Inflammatory macrophage (primary cell): Measurements from ENCODE around the gene ZACN.

ENCODE experiments used
- DNase-seq, 2 donors: peaks; one replicate each; pipeline ENCODE4 v3.0.0-alpha.2; 2020 to 2022

ZACN gene

DNA sequence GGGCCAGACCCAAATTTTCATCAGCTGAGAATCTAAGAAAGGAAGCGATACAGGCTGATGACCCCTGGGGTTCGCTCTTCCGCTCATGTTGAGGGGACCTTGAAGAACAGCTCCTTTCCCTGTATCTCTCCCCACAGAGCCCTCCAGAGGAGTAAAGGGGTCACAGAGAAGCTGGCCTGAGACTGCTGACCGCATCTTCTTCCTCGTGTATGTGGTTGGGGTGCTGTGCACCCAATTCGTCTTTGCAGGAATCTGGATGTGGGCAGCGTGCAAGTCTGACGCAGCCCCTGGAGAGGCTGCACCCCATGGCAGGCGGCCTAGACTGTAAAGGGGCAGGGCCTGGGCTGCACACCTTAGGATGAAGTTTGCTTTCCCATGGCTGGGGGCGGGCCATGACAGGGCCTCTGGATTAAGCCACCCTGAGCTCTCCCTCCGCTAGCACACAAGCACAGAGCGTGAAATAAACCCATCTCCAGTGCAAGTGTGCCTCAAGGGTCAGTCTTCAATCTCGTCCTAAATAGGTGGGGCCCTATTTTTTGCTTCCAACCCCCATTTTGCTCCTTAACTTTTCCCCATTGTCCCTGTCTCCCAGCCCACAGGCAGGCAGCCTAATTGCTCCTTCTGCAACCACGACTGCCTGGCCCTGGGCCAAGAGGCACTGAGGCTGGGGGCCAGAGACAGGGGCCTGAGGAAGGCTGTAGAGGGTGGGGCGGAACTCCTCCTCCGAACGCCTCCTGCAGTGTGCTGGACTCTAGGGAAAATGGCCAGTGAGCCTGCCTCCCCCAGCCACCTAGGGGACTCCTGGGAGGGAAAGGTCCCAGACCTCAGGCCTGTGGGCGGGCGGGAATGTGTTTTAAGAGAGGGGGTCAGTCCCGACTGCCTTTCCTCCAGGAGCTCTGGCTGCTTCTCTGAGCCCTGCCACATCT, 3.6 kb downstream of the ZACN start:
- no peak for DNase-seq

DNA sequence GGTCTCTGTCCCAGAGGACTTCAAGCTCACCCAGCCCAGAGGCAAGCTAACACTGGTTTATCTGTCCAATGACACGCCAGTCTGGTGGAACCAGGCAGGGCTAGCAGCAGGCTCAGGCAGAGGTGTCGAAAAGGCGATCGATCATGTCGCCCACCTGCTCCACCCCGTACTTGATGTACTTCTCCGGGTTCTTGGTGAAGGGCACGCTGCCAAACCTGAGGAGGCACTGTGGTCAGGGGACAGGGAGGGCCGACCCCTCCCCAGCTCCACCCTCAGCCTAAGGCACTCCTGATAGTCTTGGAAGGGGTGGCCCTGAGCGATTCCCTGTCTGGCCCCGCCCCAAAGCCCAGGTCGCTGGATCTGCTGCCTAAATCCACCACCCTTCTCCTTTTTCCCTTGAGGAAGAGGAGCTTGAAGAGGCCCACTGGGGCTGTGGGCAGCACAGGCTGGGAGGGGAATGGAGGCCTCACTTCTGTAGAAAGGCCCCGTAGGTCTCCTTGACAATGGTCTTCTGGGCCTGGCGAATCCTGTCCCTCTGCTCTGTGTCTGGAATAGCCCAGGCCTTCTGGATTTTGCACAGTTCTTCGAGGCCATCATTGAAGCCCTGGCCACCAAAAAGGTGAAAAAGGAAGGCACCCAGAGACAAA, 4.7 kb downstream of the ZACN start:
- DNase-seq, result no peak

DNA sequence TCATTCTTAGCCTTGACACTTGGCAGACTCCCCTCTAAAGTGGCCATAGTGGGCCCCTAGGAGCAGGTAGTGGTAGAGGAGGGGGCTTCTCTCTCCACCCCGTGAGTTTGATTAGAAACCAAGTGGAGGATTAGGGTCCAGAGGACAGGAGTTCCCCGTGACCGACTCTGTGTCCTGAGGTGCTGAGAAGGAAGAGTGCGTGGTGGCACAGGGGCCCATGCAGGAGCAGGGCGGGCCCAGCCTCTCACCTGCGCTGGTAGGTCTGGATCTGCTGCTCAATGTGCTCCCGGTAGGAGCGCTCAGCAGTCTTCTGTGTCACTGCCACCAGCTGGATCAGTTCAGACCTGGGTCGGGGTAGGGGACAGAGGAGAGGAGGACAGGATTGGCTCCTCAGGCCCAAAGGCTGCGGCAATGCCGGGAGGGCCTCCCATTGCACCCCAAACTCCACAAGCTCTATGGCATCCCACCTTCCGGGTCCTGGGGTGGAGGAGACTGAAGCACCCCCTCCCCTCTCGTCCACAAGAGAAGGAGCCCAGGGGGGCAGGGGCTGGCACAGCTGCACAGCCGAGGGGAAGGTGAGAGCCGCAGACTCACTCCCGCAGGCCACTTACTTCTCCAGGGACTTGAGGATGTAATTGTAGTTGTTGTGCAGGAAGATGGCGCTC, 6.2 kb downstream of the ZACN start:
- no peak for DNase-seq

DNA sequence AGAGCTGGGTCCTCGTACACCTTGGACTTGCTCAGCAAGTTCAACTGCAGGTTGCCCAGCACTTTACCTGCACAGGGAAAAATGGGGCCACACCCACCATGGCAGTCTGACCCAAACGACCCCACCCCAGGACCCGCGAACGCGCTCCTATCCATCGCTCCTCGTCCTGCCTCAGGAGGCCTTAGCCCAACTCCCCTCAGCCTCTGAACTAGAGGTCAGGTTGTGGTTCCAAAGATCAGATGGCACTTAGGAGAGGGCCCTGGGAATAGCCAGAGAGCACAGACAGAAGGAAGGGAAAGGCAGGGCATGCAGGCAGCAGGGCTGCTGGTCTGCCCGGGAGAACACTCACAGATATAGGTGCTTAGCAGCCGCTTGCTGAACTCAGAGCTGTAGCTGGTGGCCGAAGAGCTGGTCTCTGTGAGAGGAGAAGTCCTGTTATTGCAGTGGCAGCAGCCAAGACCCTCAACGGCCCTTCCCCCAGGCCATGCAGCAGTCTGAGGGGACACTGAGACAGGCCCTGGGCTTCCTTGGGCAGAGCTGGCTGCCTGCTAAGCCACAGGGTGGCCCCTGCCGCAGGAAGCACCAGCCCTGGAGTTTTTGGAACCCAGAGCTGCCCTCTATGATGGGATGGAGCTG, 6.9 kb downstream of the ZACN start:
- no peak for DNase-seq

DNA sequence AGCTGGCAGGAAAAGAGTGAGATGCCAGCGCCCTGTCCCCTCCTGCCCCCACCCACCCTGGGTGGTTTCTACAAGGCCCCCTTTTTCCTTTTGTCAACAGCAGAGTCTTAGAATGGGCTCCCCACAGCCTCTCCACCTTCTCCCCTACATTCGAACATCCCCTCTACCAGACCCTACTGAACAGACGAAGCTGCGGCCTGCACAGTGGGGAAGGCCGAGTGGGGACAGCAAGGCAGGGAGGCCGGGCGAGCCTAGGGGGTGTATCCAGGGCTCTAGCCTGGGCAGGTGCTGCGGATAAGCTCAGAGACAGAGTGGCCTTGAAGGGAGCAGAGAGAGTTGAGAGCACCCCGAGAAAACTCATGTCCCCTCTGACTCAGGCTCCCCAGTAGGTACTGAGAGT, 7.4 kb downstream of the ZACN start:
- DNase-seq, result no peak

DNA sequence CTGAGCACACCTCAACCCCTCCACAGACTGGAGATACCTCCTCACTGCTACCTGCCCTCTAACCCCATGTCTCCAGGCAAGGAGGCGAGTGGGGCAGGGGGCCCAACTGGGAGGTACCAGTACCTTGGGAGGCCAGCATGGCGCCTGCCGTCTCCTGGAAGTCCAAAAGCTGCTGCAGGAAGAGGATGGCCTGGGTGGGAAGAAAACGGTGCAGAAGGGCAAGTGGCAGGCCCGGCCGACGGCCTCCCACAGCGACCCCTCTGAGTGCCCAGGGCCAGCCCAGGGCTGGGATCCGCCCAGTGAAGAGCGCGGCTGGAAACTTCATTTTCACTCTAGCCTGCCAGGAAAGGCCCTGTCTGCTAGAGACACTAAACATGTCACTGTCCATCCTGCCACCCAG, 8.5 kb downstream of the ZACN start:
- DNase-seq, result no peak

DNA sequence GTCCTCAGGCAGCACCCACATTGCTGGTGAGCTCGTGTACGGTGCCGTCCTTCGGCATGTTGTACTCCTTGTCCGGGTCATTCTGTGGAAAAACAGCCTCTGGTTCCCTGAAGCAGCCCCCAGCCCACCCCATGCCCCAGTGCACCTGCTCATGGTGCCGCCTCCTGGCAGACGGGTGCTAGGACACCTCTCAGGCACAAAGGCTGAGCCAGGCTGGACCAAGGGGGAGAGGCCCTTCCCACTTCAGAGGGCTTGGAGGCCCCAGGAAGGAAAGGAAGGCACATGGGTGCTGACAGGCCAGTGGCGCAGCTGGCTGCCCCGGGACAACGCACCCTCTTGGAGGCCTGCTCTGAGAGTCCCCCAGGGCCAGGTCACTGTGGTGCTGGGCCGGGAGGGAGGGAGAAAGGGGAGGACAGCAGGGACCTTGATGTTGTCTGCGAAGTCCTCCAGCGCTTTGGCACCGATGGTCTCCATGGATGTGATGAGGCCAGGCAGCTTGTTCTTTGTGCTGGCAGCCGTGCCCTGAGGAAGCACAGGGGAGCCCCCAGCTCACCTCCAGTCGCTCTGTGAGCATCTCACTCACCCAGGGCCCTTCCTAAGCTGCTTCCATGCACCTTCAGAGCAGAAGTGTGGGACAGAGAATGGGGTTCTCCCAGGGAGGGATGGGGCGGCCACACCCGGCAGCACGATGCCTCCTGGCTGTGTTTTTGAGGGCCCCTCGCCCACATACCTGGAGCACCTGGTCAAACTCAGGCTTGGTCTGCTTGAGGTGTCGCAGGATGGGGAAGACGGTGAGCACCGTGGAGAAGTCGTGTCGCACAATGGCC, 9.3 kb downstream of the ZACN start:
- DNase-seq, result no peak

DNA sequence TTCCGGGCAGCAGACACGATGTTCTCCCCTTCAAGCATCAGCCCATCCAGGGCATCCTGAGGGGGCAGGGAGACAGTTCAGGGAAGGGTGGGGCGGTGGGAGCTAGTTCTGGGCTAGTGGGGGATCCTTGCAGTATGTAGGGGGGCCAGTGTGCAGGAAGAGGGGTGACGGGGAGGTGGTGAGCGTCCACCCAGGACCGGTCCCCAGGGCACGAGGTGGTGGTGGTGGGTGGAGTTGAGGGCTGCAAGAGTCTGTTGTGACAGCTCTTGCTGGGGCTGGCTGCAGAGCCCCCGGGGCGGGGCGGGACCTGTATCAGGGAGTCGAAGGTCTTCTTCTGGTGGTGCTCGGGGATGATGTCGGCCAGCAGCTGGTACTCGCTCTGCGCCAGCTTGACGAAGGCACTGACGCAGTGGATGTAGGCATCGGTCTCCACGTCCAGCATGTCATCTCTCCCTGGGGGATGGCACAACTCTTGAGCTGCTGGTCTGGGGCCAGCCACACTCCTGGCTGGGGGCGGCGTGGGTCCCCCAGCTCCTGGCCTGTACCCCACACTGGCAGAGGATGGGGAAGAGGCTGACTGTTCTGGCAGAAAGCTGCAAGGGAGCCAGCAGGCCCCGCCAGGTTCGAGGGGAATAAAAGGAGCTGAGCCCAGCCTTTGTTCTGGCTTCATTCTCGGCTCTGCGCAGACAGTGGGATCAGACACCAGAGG, 10.0 kb downstream of the ZACN start:
- no peak for DNase-seq

DNA sequence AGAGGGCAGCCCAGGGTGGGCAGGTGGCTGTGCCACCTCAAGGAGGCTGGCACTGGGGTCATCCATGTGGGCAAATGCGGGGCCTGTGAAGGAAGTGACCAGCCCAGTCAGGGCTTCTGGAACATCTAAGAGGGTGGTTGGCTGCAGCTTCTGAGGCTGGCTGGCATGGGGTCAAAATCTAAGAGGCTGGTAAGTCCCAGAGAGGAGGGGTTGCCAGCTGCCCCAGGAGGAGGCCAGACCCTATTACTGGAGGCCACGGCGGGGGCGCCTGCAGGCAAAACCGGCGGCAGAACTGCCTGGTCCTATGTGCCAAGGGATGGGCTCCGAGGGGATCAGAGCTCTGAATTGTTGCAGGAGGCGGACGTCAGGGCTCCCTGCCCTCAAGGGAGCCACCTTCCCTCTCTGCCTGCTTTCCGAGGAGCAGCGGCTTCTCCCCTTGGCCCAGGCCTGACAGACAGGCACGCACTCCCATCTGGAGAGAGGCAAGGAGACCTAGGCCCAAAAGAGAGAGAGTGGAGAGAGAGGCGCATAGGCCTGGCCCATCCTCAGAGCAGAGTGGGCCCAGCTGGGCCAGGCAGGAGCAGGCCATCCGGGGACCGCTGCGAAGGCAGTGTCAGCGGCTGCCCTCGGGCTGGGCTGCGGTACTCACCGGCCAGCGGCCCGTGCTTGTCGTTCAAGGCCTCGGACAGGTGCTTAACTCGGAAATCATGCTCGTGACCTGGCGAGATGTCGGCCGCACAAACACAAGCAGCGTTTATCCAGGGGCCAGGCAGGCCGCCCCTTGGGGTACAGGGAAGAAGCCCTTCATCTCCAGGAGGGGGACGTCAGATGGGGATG, 10.9 kb downstream of the ZACN start:
- DNase-seq, result no peak

DNA sequence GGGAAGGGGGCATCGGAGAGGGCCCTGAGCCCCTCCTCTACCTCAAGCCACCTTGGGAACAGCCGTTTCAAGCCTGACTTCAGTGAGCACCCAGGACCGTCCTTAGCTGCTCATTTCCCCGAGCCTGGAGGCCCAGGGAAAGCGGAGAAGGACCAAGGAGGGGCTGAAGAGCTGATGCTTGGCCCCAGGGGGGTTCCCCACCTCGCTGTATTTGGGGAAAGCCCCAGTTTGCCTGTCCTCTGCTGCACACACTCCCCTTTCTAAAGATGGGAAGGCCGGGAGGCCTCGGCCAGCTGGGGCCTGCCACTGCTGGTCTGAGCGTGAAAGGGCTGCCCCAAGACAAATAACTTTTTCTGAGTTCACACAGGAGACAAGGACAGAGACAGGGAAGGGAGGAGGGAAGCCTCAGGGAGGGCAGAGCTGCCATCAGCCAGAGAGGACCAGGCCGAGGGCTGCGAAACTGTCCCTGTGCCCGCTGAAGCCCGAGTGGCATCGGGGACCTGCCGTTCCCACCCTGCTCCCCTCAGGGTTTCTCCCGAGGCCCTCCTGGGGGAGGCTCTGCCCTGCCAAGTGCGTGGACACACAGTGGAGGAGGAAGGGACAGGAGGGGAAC, 11.6 kb downstream of the ZACN start:
- DNase-seq, result no peak

DNA sequence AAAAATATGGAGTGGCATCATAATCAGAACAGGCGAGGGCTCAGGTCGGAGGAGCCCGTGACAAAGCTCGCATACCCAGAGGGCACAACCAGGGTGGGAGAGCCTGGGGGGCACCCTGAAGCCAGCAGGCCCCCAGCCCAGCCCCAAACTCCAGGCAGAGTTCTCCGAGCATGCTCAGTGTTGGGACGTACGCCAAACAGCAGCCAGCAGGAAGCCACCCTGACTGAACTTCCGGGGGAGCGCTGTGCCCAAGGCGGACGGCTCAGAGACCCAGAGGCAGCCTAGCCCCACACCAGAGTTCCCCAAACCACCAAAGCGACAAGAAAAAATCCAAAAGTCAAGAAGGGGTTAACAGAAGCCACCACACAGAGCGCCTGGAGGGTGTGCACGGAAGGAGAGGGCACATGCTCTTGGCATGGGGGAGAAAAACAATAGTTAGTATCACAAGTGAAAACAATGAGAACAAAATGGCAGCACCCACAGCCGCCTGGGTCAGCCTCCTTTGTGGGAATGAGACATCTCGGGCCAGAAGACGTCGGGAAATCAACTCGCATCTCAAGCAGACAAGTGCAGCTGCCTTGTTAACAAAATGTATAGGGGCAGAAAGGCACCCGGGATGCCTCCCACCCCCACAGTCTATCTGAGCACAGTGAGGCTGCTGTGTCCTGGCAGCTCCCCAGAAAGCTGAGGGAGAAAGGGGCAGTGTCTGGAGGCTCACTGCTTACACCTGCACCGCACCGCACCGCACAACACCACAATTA, 12.7 kb downstream of the ZACN start:
- DNase-seq, result no peak

DNA sequence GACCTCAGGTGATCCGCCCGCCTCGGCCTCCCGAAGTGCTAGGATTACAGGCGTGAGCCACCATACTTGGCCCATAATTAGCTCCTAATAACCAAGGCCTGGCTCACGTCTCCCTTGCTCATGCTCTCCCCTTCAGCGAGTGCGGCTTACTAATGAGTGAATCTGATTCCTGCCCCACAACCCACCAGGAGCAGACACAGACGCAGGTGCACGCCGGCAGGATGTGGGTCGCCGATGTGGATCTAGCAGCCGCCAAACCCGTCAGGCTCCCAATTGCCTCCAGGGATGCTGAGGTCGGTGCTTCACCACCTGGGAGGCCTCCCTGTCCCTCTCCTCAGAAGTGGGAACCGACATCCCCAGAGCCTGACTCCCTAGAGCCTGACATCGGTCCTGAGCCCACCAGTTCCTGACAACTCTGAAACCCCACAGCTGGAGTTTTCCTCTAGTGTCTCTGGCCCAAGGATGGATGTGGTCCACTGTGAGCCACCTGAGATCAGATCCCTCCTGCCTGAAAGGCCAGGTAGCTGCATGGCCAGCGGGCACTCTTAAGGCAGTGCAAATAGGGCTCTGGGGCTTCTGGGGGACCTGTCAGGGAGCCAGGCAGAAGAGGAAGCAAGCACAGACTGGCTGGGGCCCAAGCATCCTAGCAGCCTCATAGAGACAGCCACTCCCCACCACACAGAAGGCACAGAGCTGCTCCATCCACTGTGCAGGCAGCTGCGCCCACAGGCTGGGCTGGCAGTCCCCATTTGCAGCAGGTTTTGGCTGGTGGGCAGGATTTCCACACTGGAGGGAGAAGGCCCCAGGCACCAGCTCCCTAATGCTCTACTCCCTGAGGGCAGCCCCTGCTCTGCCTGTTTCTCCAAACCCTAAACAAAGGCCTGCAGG, 13.8 kb downstream of the ZACN start:
- DNase-seq, result no peak

DNA sequence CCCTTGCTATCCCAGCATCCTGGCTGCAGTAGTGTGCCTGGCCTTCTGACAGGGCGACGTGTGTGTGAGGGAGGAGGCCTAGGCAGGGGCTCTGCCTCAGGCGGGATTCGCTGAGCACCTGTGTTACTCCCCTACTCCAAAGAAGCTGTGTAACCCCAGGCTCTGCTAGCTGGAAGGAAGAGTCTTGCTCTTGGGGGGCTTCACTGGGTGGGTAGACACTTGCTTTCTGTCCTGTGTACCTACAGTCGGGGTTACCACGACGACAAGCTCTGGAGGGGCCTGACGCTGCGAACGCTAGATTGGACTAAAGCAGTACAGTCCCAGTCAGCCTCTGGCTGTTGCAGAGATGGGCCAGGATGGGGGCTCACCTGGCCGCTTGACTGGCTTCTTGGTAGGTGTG, 15.1 kb downstream of the ZACN start:
- no peak for DNase-seq

DNA sequence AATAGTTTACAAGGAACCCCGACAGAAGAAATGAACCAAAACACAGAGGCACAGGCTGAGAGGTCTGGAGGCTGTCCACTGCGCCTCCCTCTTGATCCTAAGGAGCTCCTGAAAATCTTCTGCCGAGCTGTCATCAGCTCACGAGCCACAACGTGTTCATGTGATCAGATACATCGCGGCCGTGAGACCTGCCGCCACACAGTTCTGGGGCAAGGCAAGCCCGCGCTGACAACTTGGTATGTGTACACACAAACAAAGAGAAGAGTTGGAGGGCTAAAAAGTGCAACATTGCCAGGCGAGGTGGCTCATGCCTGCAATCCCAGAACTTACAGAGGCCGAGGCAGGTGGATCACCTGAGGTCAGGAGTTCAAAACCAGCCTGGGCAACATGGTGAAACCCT, 17.0 kb downstream of the ZACN start:
- DNase-seq, result no peak

DNA sequence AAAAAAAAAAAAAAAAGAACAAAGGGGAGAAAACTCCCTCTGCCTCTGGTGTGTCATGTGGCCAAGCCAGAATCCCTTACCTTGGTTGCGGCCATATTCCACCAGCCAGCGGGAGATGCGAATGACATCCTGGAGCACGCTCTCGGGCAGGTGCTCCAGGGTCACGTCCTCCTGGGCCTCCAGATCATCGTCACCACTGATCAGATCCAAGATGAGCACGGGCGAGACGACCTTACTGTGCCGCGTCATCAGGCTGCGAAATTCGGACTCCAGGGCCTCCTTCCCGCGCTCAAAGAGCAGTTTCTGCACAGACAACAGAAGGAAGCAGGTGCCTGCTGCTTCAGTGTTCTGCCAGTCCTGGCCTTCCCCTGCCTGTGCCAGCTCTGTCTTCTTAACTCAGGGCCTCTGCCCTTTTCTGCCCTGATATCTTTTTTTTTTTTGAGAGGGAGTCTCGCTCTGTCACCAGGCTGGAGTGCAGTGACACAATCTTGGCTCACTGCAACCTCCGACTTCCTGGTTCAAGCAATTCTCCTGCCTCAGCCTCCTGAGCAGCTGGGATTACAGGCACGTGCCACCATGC, 18.8 kb downstream of the ZACN start:
- DNase-seq, result no peak

DNA sequence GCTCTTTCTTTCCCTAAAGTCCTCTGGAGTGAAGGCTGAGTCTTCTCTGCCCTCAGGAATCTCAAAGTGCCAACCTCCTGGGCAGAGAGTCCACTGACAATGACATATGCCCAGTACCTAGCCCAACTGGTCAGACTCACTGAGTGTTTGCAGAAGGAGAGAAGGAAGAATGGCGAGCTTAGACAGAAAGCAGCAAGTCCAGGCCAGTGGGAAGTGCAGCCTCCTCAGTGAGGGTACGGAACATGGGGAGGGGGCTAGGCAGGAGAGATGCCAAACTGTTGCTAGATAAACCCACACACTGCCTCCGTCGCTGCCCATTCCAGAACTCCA, 23.9 kb downstream of the ZACN start:
- DNase-seq, result no peak

DNA sequence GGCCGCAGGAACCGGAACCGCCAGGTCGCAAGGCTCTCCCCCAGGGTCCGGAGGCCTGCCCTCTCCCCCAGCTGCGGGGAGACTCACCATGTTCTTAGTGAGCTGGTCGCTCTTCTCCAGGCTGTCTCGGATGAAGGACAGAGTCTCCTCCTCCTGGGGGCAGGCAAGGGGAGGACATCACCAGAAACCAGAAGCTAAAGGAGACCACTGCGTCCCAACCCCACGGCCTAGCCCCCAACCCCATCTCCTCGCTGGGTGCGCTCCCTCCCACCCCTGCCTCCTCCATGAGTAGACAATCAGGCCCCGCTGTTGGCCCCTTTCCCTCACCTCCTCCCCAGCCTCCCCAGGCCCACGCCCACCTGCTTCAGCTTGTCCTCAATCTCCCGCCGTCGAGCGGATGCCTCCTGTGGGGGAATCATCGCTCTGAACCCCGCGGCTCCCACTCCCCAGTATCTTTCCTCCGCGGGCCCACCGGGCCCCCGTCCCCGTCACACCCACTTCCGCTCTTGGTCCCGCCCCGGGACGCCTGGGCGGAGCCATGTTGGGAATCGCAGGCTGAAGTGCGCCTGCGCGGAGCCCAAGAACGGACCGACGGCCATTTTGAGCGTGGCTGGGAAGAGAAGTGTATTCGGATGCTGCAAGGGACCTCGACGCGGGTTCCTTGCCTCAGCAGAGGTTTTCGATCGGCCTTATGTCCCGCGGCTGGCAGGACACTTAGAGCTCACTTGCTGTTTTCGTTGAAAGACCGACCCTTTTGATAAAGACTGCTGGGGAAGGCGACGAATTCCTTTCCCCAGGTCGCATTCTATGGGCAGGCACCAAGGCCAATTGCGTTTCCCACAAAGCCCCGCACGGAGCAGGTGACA, 24.5 kb downstream of the ZACN start, which contains the start of gene EXOC7:
Gene EXOC7, minus strand, starts transcription at position 514 of the 866 bp plus-strand sequence. Its CDS starts 95 bp downstream, at position 419.
- peak; percentile 95 to 97 for DNase-seq
